NCI-H1694 treated with DMSO at 0.1 percent for 48 hours (cell line): Measurements from ENCODE around the gene AURKAIP1.
"Not testable (repeated sequence)": the region's sequence is repeated elsewhere in the genome, so short reads cannot be mapped to it uniquely, and the experiment has no call there.

Source experiments
- DNase-seq: peaks from one replicate; lab custom pipeline; 2025; lab: John Stamatoyannopoulos, UW

AURKAIP1 gene

DNA sequence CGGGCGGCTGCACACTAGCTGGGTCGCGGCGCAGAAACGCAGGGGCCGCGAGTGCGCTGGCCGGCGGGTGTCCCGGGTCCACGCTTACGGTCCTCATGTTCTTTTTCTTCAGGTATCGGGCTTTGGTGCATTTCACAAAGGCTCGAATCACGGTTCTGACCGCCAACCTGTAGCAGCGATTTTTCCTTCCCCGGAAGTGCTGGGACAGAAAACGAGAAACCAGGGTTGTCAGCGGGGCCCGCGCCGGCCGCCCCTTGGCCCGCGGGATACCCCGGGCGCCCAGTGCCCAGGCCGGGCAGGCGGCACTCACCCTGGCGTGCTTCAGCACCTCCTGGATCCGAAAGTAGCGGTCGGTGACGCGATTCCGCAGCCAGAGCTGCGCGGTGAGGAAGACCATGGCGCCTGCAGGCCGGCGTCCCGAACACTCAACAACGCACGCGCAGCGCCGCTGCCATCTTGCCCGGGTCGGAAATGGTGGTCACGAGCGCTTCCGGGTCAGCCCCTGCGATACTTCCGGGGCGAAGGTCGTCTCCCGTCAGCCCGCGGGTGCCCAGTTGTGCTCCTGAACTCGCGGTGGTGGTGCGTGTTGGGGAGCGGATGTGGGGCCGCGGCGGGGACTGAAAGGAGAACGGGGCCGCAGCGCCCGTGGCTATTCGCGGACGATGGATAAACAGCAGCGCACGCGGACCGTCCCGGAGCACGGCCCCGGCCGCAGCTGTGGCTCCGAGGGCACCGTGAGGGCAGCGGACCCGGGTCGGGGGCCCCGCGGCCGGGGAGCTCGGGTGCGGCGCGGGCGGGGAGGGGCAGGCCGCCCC lies 32.0 kb upstream of the AURKAIP1 start, which contains the start of gene MRPL20:
Gene MRPL20 (minus strand): TSS at position 473 of the 815 bp plus-strand sequence. CDS start 76 bp downstream, at position 397.
- peak; percentile 73 for DNase-seq

DNA sequence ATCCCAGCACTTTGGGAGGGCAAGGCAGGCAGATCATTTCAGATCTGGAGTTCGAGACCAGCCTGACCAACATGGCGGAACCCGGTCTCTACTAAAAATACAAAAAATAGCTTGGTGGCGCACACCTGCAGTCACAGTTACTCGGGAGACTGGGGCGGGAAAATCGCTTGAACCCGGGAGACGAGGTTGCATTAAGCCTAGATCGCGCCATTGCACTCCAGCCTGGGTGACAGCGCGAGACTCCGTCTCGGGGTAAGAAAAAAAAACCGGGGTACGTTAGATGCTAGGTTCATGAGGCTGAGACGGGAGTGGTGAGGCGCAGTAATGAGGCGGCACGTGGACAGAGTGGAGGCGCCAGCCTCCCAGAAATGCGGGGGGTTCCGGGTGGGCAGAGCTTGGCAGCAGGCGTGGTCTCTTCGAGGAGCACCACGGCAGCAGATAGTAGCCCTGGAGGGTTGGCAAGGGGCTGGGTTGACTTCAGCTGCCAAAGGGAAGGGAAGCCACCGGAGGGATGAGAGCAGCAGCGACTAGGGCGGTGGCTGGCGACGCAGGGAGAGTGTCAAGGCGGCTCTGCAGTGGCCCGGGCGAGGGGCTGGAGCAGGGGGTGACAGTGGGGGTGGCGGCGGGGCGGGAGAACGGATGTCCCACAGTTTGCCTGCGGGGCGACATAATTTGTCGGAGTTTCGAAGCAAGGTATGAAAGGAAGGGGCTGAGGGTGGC lies 31.3 kb upstream of the AURKAIP1 start:
- DNase-seq: no peak

DNA sequence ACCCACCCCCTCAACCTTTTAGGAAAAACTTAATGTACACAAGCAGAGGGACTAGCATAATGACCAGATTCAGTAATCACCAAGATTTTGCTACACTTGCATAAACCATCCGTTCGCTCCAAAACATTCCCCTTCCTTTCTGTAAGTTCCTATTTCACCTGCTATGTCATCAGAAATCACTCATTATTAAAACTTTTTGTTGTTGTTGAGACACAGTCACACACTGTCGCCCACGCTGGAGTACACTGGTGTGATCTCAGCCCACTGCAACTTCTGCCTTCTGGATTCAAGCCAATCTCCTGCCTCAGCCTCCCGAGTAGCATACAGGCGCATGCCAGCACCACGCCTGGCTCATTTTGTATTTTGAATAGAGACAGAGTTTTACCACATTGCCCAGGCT lies 28.6 kb upstream of the AURKAIP1 start:
- no peak for DNase-seq

DNA sequence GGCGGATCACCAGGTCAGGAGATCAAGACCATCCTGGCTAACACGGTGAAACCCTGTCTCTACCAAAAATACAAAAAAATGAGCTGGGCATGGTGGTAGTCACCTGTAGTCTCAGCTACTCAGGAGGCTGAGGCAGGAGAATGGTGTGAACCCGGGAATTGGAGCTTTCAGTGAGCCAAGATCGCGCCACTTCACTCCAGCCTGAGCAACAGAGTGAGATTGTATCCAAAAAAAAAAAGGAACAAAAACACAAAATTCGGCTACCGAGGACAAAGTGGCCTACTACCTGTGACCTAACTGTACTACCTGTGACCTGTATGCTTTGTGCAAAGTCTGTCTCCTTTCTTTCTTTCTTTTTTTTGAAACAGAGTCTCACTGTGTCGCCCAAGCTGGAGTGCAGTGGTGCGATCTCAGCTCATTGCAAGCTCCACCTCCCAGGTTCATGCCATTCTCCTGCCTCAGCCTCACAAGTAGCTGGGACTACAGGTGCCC lies 27.9 kb upstream of the AURKAIP1 start:
- DNase-seq: not testable (repeated sequence)

DNA sequence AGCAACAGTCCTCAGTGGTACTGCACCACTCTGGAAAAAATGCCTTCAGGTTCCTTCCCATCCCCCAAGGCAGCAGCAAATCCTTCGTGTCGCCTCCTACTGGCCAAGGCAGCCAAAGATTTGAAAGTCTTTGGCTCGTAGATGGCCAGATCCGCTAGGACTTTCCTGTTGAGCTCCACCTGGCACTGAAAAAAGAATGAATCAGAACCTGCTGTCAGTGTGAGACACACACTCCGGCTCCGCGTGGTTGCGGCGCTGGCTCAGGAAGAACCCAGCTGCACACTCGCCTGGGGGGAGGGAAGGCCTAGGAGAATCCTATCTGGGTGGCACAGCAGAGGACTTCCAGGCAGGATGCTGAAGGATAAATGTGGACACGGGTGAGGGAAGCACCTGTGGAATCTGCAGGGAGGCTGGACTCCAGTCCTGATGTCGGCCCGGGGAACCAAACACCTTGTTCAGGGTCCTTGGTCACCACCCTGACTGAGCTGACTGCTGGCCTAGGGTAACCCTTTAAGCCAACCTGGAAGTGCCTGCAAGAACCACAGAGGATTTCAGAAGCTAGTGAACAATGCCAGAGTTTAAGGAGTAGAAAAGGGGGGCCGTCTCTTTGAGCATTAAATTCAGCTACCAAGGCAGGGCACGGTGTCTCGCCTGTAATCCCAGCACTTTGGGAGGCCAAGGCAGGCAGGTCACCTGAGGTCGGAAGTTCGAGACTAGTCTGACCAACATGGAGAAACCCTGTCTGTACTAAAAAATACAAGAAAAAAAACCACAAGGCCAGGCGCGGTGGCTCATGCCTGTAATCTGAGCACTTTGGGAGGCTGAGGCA lies 27.3 kb upstream of the AURKAIP1 start:
- DNase-seq: peak; percentile 8

DNA sequence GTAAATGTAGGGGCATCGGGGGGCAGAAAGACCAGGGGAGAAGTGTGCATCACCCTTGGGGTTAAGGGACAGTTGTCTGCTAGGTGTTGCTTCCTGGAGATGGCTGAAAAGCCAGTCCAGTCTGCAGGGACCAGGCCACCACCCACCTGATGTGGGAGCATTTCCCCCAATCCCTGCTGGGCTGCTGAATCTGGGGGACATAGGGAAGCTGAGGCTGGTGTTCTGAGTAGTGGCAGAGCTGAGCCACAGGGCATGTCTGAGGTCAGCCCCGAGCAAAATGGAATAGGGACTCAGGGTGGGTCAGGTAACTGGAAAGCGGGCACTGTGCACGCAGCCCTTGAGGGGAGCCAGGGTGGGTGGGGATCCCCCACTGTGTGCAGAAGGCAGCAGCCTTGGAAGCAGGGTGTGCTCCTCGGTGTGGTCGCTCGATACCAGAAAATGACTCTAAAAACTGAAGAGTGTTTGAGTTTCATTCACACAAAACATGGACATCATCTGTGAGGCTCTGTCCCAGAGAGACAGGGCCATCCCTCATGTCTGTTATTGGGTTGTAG lies 26.5 kb upstream of the AURKAIP1 start:
- DNase-seq: no peak

DNA sequence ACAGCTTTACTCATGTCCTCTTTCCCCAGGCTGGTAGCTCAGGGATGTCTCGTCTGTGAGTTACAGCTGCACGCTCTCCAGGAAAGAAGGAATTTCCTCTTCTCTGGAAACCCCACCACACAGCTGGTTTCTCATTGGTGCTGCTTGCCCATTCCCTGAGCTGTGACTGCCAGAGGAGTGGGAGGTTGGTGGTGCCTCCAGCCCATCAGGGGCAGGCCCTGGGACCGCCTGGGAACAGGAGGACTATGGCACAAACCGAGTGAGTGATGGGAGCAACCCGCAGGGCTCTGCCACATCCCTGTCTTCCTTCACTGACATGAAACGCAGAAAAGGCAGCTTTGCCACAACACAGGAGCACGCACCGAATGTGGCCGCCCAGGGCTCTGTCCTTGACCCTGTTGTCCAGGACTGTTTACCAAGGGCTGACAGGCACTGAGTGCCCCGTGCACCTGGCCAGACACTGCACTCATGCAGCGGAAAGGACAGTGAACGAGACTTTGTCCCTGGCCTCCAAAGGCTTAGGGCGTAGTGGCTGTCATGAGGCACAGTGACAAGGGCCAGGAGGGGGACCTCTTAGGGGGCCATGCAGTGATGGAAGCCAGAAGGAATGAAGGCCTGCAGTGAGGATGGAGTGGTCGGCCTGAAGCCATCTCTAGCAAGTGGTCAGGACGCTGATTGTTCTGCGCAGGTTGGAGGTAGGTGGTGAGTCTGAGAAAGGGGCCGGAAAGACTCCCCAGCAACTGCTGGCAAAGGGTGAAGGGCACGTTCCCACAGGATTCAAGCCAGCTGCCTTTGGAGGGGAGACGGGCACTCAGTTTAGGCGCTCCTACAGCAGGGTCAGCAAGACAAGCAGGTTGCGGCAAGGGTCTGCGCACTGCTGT lies 25.8 kb upstream of the AURKAIP1 start:
- no peak for DNase-seq

DNA sequence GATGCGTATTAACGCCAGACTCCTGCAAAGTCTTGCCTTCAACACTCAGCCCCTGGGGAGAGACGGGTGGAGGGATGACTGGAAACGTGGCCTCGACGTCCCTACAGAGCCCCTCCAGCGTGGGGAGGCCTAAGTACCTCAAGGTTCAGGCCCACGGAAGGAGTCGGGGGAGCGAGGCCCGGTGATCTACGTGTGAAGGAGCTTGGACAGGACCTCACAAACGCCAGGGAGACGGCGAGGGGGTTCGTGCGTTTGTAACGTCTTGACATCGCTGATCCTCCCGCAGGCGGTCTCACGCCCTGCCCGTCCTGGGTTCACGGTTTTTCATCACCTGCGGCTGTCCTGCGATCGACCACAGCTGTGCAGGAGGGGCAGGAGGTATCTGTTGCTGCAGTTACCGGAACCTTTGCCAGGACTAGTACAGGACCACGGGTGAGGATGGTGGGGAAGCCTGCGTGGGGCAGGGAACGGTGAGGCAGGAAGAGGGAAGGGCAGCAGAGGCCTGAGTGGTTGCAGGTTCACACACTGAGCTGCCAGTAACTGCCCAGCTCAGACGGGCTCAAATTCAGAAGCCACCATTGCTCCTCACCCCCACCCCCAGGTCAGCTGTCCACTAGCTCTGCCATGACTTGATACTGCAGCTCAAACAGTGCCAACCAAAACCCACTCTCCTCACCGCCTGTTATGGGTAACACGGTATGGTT lies 25.0 kb upstream of the AURKAIP1 start:
- DNase-seq: no peak

DNA sequence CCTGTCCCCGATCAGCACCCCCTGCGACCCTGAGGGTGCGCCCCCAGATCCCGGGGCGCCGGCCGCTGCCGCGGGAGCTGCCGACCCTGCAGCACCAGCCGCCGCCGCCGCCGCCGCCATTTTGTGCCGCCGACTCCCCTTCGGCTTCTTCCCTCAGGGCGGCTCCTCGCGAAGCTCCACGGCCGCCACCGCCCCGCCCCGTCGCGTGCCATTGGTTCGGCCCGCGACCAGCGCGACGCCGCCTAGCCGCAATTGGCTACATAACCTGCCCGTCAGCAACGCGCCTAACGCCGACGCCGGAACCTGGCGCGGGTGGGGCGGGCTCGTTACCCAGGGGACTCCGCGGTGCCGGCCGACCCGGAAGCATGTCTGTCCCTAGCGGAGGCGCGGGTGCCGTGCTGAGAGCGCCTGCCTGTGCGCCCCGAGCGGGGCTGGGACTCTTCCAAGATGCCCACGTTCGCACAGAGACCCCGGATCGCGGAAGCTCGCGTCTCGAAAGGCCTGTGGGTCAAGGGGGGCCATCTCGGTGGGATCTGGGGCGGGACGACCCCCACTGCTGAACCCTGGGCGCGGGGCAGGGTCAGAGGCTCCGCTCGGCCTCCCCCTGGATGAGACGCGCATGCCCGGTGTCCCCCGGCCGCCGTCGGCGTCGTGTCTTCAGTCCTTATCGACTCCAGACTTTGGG lies 24.3 kb upstream of the AURKAIP1 start, which contains the start of gene CCNL2:
Gene CCNL2 (minus strand): TSS at position 149 of the 685 bp plus-strand sequence. CDS start 29 bp downstream, at position 120.
- peak; percentile 91 for DNase-seq

DNA sequence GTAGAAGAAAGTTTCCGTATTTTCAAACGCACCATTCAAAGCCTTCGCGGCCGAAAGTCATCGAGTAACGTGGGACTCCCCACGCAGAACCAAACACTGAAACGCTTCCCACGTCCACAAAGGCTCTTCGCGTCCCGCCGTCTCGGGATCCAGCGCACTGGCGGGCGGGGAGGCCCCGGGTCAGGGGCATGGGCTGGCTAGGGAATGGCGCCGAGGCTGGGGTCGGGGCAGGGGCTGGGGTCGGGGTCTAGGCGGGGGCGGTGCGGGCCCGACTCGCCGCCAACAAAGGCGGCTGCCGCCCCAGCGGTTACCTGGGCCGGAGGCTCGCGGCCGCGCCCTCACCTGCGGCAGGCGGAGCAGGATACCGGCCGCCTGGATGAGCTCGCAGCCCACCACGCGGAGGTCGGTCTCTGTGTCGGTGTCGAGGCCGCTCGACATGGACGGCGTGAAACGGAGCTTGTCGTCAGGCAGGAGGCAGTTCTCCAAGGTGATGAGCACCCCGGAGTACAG lies 23.7 kb upstream of the AURKAIP1 start:
- DNase-seq: no peak

DNA sequence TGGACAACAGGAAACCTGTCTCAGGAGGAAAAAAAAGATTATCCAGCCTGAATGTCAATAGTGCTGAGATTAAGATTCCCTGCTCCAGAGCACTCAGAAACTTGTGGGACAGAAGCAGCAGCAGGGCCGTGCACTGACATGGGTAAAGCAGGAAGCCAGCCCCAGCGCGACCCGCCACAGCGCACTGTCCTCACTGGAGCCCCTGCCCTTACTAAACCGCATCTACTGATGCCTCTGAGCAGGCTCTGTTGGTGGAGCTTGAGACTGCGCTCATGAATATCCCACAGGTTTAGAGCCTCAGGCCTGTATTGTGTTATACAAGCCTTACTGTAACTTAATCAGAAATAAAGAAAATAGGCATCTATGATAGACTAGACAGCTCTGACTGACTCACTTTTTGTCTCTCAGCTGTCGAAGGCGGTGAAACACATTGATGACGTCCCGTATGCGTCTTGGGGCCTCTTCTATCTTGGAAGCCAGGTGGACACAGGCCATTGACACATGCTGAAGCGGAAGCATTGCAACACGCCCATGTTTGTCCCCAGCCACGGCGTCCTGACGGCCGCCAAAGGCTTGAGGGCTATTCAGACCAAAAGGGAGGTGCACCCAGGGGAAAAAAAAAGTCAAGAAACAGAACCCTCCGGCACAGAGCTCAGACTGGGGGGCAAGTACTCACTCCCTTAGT lies 23.0 kb upstream of the AURKAIP1 start:
- DNase-seq: no peak

DNA sequence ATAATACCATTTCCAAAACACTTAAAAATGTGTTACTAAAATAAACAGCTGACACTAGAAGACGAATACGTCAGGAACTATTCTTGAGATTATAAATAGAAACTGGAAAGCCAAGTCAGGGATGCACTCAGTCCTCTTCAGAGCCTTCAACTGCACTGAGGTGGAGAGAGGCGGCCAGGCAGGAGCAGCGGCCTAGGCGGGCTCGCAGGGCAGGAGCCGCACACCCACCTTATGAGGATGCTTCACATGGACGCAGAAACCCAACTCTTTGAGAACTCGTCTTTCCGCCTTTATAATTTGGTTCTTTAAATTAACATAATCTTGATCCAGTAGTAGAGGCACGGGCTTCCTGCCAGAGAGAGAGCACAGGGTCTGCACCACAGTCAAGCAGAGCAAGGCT lies 20.2 kb upstream of the AURKAIP1 start:
- no peak for DNase-seq

DNA sequence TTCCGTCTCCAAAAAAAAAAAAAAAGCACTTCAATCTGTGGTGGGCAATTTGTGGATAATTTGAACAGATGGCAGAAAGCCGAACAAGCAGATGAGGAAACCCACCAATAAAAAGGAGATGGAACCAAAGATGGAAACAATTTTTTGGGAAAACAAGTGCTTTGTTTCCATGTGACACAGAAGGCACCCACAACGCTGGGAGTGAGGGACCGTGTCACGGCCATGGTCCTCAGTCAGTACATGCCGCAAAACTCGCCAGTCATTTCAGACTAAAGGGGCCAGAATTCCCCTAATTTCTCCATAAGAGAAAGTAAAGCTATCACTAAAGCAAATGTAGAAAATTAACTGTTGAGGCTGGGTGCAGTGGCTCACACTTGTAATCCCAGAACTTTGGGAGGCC lies 19.1 kb upstream of the AURKAIP1 start:
- no peak for DNase-seq

DNA sequence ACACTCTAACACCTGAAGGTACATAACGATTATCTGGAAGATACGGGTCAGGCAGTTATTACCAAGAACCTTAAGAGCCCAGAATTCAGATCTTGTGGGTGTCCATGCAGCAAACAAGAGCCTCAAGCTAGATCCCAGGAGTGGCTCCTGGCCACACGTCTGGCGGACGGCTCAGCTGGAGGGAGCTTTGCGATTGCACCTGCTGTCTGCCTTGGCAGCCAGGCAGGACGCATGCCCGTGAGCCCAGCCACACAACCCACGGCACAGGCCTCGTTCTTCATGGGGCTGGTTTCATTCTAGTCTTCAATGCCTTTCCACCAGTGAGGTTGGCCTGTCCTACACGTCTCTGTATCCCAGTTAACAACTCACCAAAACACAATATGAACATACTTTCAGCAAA lies 18.4 kb upstream of the AURKAIP1 start:
- no peak for DNase-seq

DNA sequence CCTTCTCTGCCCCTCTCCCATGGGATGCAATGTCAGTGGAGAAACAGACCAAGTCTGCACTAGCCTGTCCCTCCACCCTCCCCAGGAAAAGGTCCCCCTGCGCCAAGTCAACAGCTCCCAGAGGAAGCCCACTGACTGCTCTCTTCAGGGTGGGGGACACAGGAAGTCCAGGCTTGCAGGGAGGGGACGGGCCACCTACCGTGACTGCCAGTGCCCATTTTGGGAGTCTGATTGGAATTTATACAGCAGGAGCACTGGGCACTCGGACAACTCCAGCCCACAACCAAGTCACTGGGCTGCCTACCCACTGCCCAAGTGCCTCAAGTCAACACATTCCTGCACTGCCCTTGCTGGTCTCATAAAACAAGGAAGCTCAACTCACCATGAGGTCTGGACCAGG lies 18.0 kb upstream of the AURKAIP1 start:
- no peak for DNase-seq

DNA sequence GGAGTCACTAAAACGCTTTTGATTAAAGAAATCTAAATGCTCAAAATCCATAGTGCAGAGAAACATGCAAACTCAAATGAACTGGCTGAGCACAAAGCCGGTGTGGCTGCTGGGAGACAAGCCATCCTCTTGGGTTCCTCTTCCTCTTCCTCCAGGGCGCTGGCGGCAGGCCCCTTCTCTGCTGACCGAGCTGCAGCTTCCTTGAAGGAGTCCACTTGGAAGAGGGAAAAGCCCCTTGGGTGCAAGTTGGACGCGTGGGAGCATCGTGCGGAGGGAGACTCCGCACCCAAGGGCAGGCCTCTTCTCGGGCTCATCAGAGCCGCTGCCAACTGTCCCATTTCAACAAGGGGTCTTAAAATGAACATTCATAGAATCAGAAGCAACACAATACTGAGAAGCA lies 16.2 kb upstream of the AURKAIP1 start:
- no peak for DNase-seq

DNA sequence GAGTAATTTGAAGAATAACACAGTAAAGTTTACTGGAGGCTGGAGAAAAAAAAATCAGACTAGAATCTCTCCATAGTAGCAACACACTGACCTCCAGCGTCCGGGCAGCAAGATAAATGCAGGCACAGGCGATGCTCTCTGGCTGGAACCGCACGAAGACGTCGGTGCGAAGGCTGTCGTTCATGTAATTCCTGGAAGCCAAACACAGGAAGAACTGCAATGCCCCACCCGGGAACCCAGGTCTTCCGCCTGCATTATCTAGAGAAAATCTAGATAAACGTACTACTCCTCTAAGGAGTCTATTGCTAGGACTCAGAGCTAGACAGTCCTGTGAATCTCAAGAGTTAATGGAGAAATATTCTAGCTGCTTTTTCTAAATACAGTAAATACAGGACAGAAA lies 15.7 kb upstream of the AURKAIP1 start:
- no peak for DNase-seq

DNA sequence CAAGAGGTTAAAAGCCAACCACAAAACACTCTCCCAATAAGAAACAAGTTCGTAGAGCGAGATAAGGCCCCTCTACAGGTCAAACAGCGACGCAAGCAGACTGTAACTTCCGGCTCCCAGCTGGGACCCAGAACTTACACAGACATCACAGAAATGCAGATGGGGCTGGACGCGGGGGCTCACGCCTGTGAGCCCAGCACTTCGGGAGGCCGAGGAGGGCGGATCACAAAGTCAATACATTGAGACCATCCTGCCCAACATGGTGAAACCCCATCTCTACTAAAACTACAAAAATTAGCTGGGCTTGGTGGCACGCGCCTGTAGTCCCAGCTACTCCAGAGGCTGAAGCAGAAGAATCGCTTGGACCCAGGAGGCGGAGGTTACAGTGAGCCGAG lies 13.1 kb upstream of the AURKAIP1 start:
- DNase-seq: no peak
